MM.1S (cell line): ENCODE data around the gene TLE5.

Experiments used
- DNase-seq: peaks from one replicate; pipeline ENCODE4 v3.0.0-alpha.2; 2015
- H2AFZ ChIP-seq: fragments of 300-600 bp; sonication (generic); 2 replicates; pipeline ENCODE4 v1.6.0; 2016; ENCODE audit warnings: antibody characterized with exemption, low read length
- H3F3A ChIP-seq: fragments of 300-600 bp; sonication (generic); 2 replicates; pipeline ENCODE4 v1.6.1; 2016; ENCODE audit warnings: mild to moderate bottlenecking, antibody characterized with exemption, low read length, moderate library complexity, mixed read lengths; ENCODE audit not compliant: insufficient read depth
- H3K27ac ChIP-seq: fragments of 300-600 bp; sonication (generic); 2 replicates; pipeline ENCODE4 v1.5.1; 2016; ENCODE audit warnings: mild to moderate bottlenecking, low read length
- H3K27me3 ChIP-seq: fragments of 300-600 bp; sonication (generic); replicated peaks from 2 replicates; pipeline ENCODE4 v1.6.0; 2016; ENCODE audit warnings: low read length; ENCODE audit not compliant: insufficient read depth
- H3K36me3 ChIP-seq: fragments of 300-600 bp; sonication (generic); replicated peaks from 2 replicates; pipeline ENCODE4 v1.6.1; 2016; ENCODE audit warnings: mild to moderate bottlenecking, low read length, mixed read lengths; ENCODE audit not compliant: insufficient read depth
- H3K4me1 ChIP-seq: fragments of 300-600 bp; sonication (generic); 2 replicates; pipeline ENCODE4 v1.6.1; 2016; ENCODE audit warnings: low read length, mixed read lengths
- H3K4me2 ChIP-seq: fragments of 300-600 bp; sonication (generic); 2 replicates; pipeline ENCODE4 v1.6.0; 2016; ENCODE audit warnings: low read depth, low read length
- H3K4me3 ChIP-seq: fragments of 300-600 bp; sonication (generic); 2 replicates; pipeline ENCODE4 v1.5.1; 2016; ENCODE audit warnings: low read length, mixed read lengths
- H3K79me2 ChIP-seq: fragments of 300-600 bp; sonication (generic); 2 replicates; pipeline ENCODE4 v1.6.1; 2016; ENCODE audit warnings: mixed run types, low read length, mixed read lengths
- H3K9ac ChIP-seq: fragments of 300-600 bp; sonication (generic); 2 replicates; pipeline ENCODE4 v1.6.1; 2016; ENCODE audit warnings: low read length, mixed read lengths
- H3K9me2 ChIP-seq: fragments of 300-600 bp; sonication (generic); replicated peaks from 2 replicates; pipeline ENCODE4 v1.6.1; 2016; ENCODE audit warnings: mild to moderate bottlenecking, low read length, mixed read lengths; ENCODE audit not compliant: insufficient read depth
- H3K9me3 ChIP-seq: fragments of 300-600 bp; sonication (generic); replicated peaks from 2 replicates; pipeline ENCODE4 v1.6.1; 2016; ENCODE audit warnings: mild to moderate bottlenecking, low read length, mixed read lengths; ENCODE audit not compliant: insufficient read depth
- H4K20me1 ChIP-seq: fragments of 300-600 bp; sonication (generic); 2 replicates; pipeline ENCODE4 v1.6.1; 2016; ENCODE audit warnings: mild to moderate bottlenecking, low read length, moderate library complexity, mixed read lengths; ENCODE audit not compliant: insufficient read depth
- CTCF ChIP-seq: fragments of 300-600 bp; sonication (generic); IDR thresholded peaks from 2 replicates; pipeline ENCODE4 v1.5.1; 2016; ENCODE audit warnings: antibody characterized with exemption, low read length, mixed read lengths
- EZH2 ChIP-seq: fragments of 300-600 bp; sonication (generic); optimal IDR thresholded peaks from 2 replicates; pipeline ENCODE3; 2017; ENCODE audit warnings: low read depth, mild to moderate bottlenecking, antibody characterized with exemption, low read length, mixed read lengths
- EZH2phosphoT487 ChIP-seq: fragments of 300-600 bp; sonication (generic); IDR thresholded peaks from 2 replicates; pipeline ENCODE4 v1.6.1; 2018; ENCODE audit warnings: antibody characterized with exemption, low read length

The TLE5 gene

GRCh38 chr19:3082331-3082730 lies 20.0 kb upstream of the TLE5 start:
- Histone ChIP-seq H3K79me2 (no peaks in the 10 kb centered on the region), H3K4me1 (no peaks in the 10 kb centered on the region), H3K27me3 (peaks cover 76% of the 10 kb centered on the region), H3K9ac (no peak overlapping the region), H3K9me3 (no peaks in the 10 kb centered on the region), H3F3A (no peaks in the 10 kb centered on the region), H2AFZ (no peak overlapping the region), H4K20me1 (no peaks in the 10 kb centered on the region), H3K4me2 (no peak overlapping the region), H3K27ac (no peak overlapping the region), H3K4me3 (no peak overlapping the region), H3K9me2 (no peaks in the 10 kb centered on the region), H3K36me3 (no peaks in the 10 kb centered on the region)
- TF ChIP-seq EZH2phosphoT487 (no peak), EZH2 (no peak), CTCF (no peak)
- no peak for DNase-seq

GRCh38 chr19:3080286-3080685 lies 18.0 kb upstream of the TLE5 start:
- Histone ChIP-seq H2AFZ (no peak overlapping the region), H4K20me1 (no peaks in the 10 kb centered on the region), H3F3A (no peaks in the 10 kb centered on the region), H3K27ac (no peak overlapping the region), H3K9ac (no peak overlapping the region), H3K4me2 (no peak overlapping the region), H3K4me1 (no peaks in the 10 kb centered on the region), H3K9me3 (no peaks in the 10 kb centered on the region), H3K79me2 (no peaks in the 10 kb centered on the region), H3K4me3 (no peak overlapping the region), H3K27me3 (peaks cover 66% of the 10 kb centered on the region), H3K9me2 (no peaks in the 10 kb centered on the region), H3K36me3 (no peaks in the 10 kb centered on the region)
- no peak for DNase-seq
- TF ChIP-seq EZH2phosphoT487, result no peak
- TF ChIP-seq EZH2, result no peak
- TF ChIP-seq CTCF, result no peak

GRCh38 chr19:3079578-3079977 lies 17.3 kb upstream of the TLE5 start:
- no peak overlapping the region for H3K4me2 ChIP-seq
- H3F3A ChIP-seq, result no peaks in the 10 kb centered on the region
- H3K27ac ChIP-seq, result no peak overlapping the region
- no peaks in the 10 kb centered on the region for H4K20me1 ChIP-seq
- no peaks in the 10 kb centered on the region for H3K36me3 ChIP-seq
- no peaks in the 10 kb centered on the region for H3K9me3 ChIP-seq
- H3K9me2 ChIP-seq, result no peaks in the 10 kb centered on the region
- no peaks in the 10 kb centered on the region for H3K4me1 ChIP-seq
- no peak overlapping the region for H2AFZ ChIP-seq
- H3K79me2 ChIP-seq, result no peaks in the 10 kb centered on the region
- no peak overlapping the region for H3K4me3 ChIP-seq
- DNase-seq, result no peak
- peaks cover 62% of the 10 kb centered on the region for H3K27me3 ChIP-seq
- no peak for TF ChIP-seq EZH2
- TF ChIP-seq EZH2phosphoT487, result no peak
- no peak for TF ChIP-seq CTCF
- no peak overlapping the region for H3K9ac ChIP-seq
